HepG2 (cell line): ENCODE results near the gene XRN1. TPM values are rescaled to one million over a fixed set of nuclear protein-coding genes. Genes with fewer than 3 reads are reported as not detected.
A peak's percentile ranks its signal among the peaks of the same experiment; 100 is the strongest.

Experiments
- CAMTA2 ChIP-seq: sonication (generic); formaldehyde crosslinking; IDR thresholded peaks from 2 replicates; pipeline ENCODE4 v1.4.0; 2020; ENCODE audit warnings: mild to moderate bottlenecking, missing genetic modification reagents, borderline replicate concordance
- CBX2 ChIP-seq, 2 experiments: fragments of 200-600 bp in 1 of 2; sonication (generic); formaldehyde crosslinking in 1 of 2; IDR thresholded peaks; 2 replicates each; pipeline versions ENCODE4 v1.7.0 to v1.8.1; 2018 to 2022; ENCODE audit warnings: low read depth in 2 of 2, low read length in 1 of 2, mild to moderate bottlenecking in 1 of 2, missing genetic modification reagents in 1 of 2
- FOXO4 ChIP-seq: sonication (generic); formaldehyde crosslinking; conservative IDR thresholded peaks from 2 replicates; pipeline ENCODE4 v1.8.1; 2023; ENCODE audit warnings: missing genetic modification reagents
- GLMP ChIP-seq: sonication (generic); formaldehyde crosslinking; IDR thresholded peaks from 2 replicates; pipeline ENCODE4 v1.9.0; 2021; ENCODE audit warnings: missing genetic modification reagents, mild to moderate bottlenecking, borderline replicate concordance
- GMEB1 ChIP-seq: sonication (generic); formaldehyde crosslinking; IDR thresholded peaks from 2 replicates; pipeline ENCODE4 v1.5.1; 2020; ENCODE audit warnings: missing genetic modification reagents, mild to moderate bottlenecking, borderline replicate concordance
- KDM4B ChIP-seq: sonication (generic); formaldehyde crosslinking; IDR thresholded peaks from 2 replicates; pipeline ENCODE4 v1.4.0; 2020; ENCODE audit warnings: missing genetic modification reagents
- POLR2A ChIP-seq, 2 experiments: IDR thresholded peaks; 2 replicates each; pipeline ENCODE4 v1.6.1; 2011; ENCODE audit warnings: low read depth in 2 of 2, low read length in 2 of 2, mild to moderate bottlenecking in 1 of 2, moderate library complexity in 1 of 2; ENCODE audit not compliant: insufficient read depth in 1 of 2
- SOX6 ChIP-seq, 2 experiments: fragments of 450-650 bp in 1 of 2; sonication (generic) in 1 of 2; formaldehyde crosslinking in 1 of 2; IDR thresholded peaks; 2 replicates each; pipeline versions ENCODE4 v1.4.0 to v1.6.1; 2017 to 2020; ENCODE audit warnings: antibody characterized with exemption in 1 of 2, mild to moderate bottlenecking in 1 of 2, missing genetic modification reagents in 1 of 2
- ZFYVE20 ChIP-seq: sonication (generic); formaldehyde crosslinking; IDR thresholded peaks from 2 replicates; pipeline ENCODE4 v1.8.0; 2023; ENCODE audit warnings: low read depth, mild to moderate bottlenecking, moderate library complexity, missing genetic modification reagents, borderline replicate concordance
- ZNF101 ChIP-seq: sonication (generic); formaldehyde crosslinking; IDR thresholded peaks from 2 replicates; pipeline ENCODE4 v1.4.0; 2020; ENCODE audit warnings: mild to moderate bottlenecking, low read depth, missing genetic modification reagents, borderline replicate concordance
- ZNF234 ChIP-seq: sonication (generic); formaldehyde crosslinking; conservative IDR thresholded peaks from 2 replicates; pipeline ENCODE4 v1.5.1; 2020; ENCODE audit warnings: mild to moderate bottlenecking, missing genetic modification reagents
- ZNF251 ChIP-seq: sonication (generic); formaldehyde crosslinking; IDR thresholded peaks from 2 replicates; pipeline ENCODE4 v1.9.0; 2021; ENCODE audit warnings: mild to moderate bottlenecking, missing genetic modification reagents
- ZNF407 ChIP-seq: sonication (generic); formaldehyde crosslinking; IDR thresholded peaks from one replicate; pipeline ENCODE4 v1.5.1; 2020; ENCODE audit warnings: mild to moderate bottlenecking, missing genetic modification reagents; ENCODE audit errors: not compliant biosample characterization
- ZNF598 ChIP-seq: sonication (generic); formaldehyde crosslinking; IDR thresholded peaks from 2 replicates; pipeline ENCODE4 v1.5.1; 2020; ENCODE audit warnings: mild to moderate bottlenecking, missing genetic modification reagents, borderline replicate concordance
- polyA plus RNA-seq, 8 experiments: library from polyadenylated mRNA; depleted of rRNA in 3 of 8; stranded (reverse) in 7 of 8; unstranded in 1 of 8; fragments of >200 nt; fragmentation: Illumina TruSeq in 4 of 8; extraction: Trizol in 4 of 8; gene quantifications; 2 replicates each; pipeline versions ENCODE4 v1.2.1 to v1.2.3, GENCODE V29; 2011 to 2016; ENCODE audit warnings: low read depth in 4 of 8, missing spikeins in 1 of 8, mixed read lengths in 1 of 8; ENCODE audit not compliant: insufficient read depth in 1 of 8
- total RNA-seq, 5 experiments: library from RNA; depleted of rRNA; stranded (reverse); fragments of >200 nt; fragmentation: Illumina TruSeq; extraction: Trizol; gene quantifications; 2 replicates each; pipeline ENCODE4 v1.2.3, GENCODE V29; 2016; ENCODE audit warnings: low read depth in 1 of 5

The XRN1 gene
- total and polyA plus RNA-seq, 2 of the 13 experiments (the other 11 are each of a cell fraction or from before 2014, with no cell fraction given): 13.2 to 13.3 TPM

- TF ChIP-seq ZFYVE20: no peak
- TF ChIP-seq ZNF598: 0 out of 2 replicates have a peak, but pooled peaks have one; percentile 85
- TF ChIP-seq POLR2A (IDR thresholded peaks at IDR 0.05; ENCODE audit: insufficient read depth in 1 of 2, low read depth in 2 of 2, low read length in 2 of 2): peak; percentile 87 to 94
- TF ChIP-seq FOXO4 (CRISPR knock-in tag): no peak
- TF ChIP-seq CAMTA2: no peak
- no peak for TF ChIP-seq ZNF234
- no peak for TF ChIP-seq KDM4B (CRISPR knock-in tag)
- no peak for TF ChIP-seq CBX2 (IDR thresholded peaks at IDR 0.05; ENCODE audit: low read depth, low read length)
- no peak for TF ChIP-seq CBX2 (CRISPR knock-in tag; IDR thresholded peaks at IDR 0.05; ENCODE audit: low read depth)
- no peak for TF ChIP-seq ZNF101
- no peak for TF ChIP-seq SOX6 (IDR thresholded peaks at IDR 0.05)
- peak; percentile 69 for TF ChIP-seq SOX6 (CRISPR knock-in tag; IDR thresholded peaks at IDR 0.05)
- TF ChIP-seq ZNF407 (CRISPR knock-in tag): peak; percentile 36
- TF ChIP-seq GMEB1 (CRISPR knock-in tag): peak; percentile 86
- no peak for TF ChIP-seq ZNF251 (CRISPR knock-in tag)
- no peak for TF ChIP-seq GLMP (CRISPR knock-in tag)
Observed at GRCh38 chr3:142447852-142448823, at the start of gene XRN1 (continued).
